ENCODE measurements around the gene NUP54. TPM values are rescaled to one million over a fixed set of nuclear protein-coding genes. Genes with fewer than 3 reads are reported as not detected.

Gene NUP54
- total and polyA plus RNA-seq, 2 of the 8 experiments (the other 6 are each of a cell fraction or from before 2014, with no cell fraction given): 51.4 to 103 TPM

GRCh38 chr4:76175336-76175735 is 27.1 kb upstream of the NUP54 start:
- Histone ChIP-seq H2BK15ac (ENCODE audit: low read length) (no peak overlapping the region), H3K14ac (ENCODE audit: insufficient read length) (no peak overlapping the region), H4K8ac (ENCODE audit: extremely low read depth, insufficient read depth, low read length) (no peak overlapping the region), H3K36me3 (ENCODE audit: control insufficient read depth in 2 of 4, insufficient read depth in 4 of 4, low read length in 3 of 4) (peaks cover 0 to 8% (median 3%) of the 10 kb centered on the region in 4 experiments; a peak in 2 of 8 replicates), H3K4me1 (replicated peaks in 1 of 4; ENCODE audit: control insufficient read depth in 3 of 4, insufficient read depth in 4 of 4, low read length in 3 of 4) (no peaks in the 10 kb centered on the region), H3K18ac (ENCODE audit: extremely low read depth, low read length) (no peak overlapping the region), H3K4me2 (ENCODE audit: insufficient read depth in 1 of 2, low read depth in 2 of 2, low read length in 2 of 2) (no peak overlapping the region), H2BK20ac (ENCODE audit: low read length) (no peak overlapping the region), H3K4ac (replicated peaks; ENCODE audit: insufficient read length, low read depth, low read length) (no peak overlapping the region), H3K56ac (replicated peaks; ENCODE audit: insufficient read length, low read depth, low read length) (no peak overlapping the region), H3K4me3 (ENCODE audit: extremely low read depth in 1 of 4, insufficient read depth in 2 of 4, low read depth in 3 of 4, low read length in 4 of 4) (no peak overlapping the region), H4K20me1 (replicated peaks in 1 of 2; ENCODE audit: control insufficient read depth in 1 of 2, insufficient read depth in 2 of 2, low read length in 2 of 2) (no peaks in the 10 kb centered on the region), H4K5ac (ENCODE audit: insufficient read length, low read depth, low read length) (no peak overlapping the region), H3K27ac (ENCODE audit: low read depth, low read length) (no peak overlapping the region), H4K91ac (replicated peaks; ENCODE audit: insufficient read length, low read length) (no peak overlapping the region), H3K23ac (ENCODE audit: insufficient read length) (no peak overlapping the region), H2BK120ac (replicated peaks; ENCODE audit: low read depth, low read length) (no peak overlapping the region), H3K27me3 (replicated peaks in 1 of 4; ENCODE audit: control insufficient read depth in 3 of 4, extremely low read depth in 1 of 4, insufficient read depth in 3 of 4, low read length in 3 of 4) (no peaks in the 10 kb centered on the region), H2BK5ac (ENCODE audit: low read depth, low read length) (no peak overlapping the region), H3K9ac (replicated peaks in 1 of 4; ENCODE audit: extremely low read depth in 1 of 4, low read depth in 3 of 4, low read length in 3 of 4) (no peak overlapping the region), H3K23me2 (ENCODE audit: low read depth, low read length) (no peaks in the 10 kb centered on the region), H2BK12ac (ENCODE audit: low read depth, low read length) (no peak overlapping the region), H3K9me3 (ENCODE audit: insufficient read depth in 2 of 2, low read depth in 1 of 2, low read length in 1 of 2) (no peaks in the 10 kb centered on the region), H3K79me1 (ENCODE audit: low read depth, low read length) (no peaks in the 10 kb centered on the region), H2AK5ac (ENCODE audit: low read depth, low read length) (no peak overlapping the region), H2AFZ (ENCODE audit: low read length) (no peak overlapping the region), H3K79me2 (ENCODE audit: control insufficient read depth in 1 of 2, insufficient read depth in 2 of 2, low read length in 2 of 2) (no peaks in the 10 kb centered on the region)
- WGBS, 2 experiments (ENCODE audit: extremely low coverage in 1 of 2, insufficient coverage in 1 of 2, insufficient read length in 1 of 2, insufficient replicate concordance in 2 of 2, low coverage in 1 of 2, low lambda C conversion rate in 2 of 2, missing lambda C conversion rate in 1 of 2): 83% methylated on average over 1 of the region's 1 CpG; no CpG with 5 or more reads in 1 of the 2 experiments
- no peak for FAIRE-seq
- no peak for DNase-seq (ENCODE audit: low read depth in 1 of 2, low spot score in 2 of 2)
- ChIA-PET POLR2A (ENCODE audit: partially characterized antibody) (no interaction called here), CTCF (ENCODE audit: partially characterized antibody) (interaction anchor here (1.1 to 1.2 kb wide), 2 partner anchors 199 to 203 kb away, joined by 3 to 4 read pairs; no protein-coding TSS in a partner anchor)
- no peak for TF ChIP-seq EZH2 (IDR thresholded peaks at IDR 0.05; ENCODE audit: low read depth, low read length, severe bottlenecking)
- no peak for TF ChIP-seq MAFK (IDR thresholded peaks at IDR 0.05; ENCODE audit: low read depth, low read length)
- TF ChIP-seq E2F6 (IDR thresholded peaks at IDR 0.05): no peak
- no peak for TF ChIP-seq KDM1A (IDR thresholded peaks at IDR 0.05; ENCODE audit: borderline replicate concordance, low read length)
- TF ChIP-seq CHD2 (IDR thresholded peaks at IDR 0.05; ENCODE audit: low read length): no peak
- TF ChIP-seq SIN3A (conservative IDR thresholded peaks at IDR 0.05 in 1 of 2, IDR thresholded peaks at IDR 0.05 in 1 of 2; ENCODE audit: low read depth in 1 of 2, low read length in 2 of 2): no peak
- no peak for TF ChIP-seq ATF3 (IDR thresholded peaks at IDR 0.05; ENCODE audit: insufficient read depth, low read depth, low read length)
- no peak for TF ChIP-seq TBP (IDR thresholded peaks at IDR 0.05; ENCODE audit: low read depth, low read length)
- TF ChIP-seq CREB1 (IDR thresholded peaks at IDR 0.05): no peak
- no peak for TF ChIP-seq NANOG (IDR thresholded peaks at IDR 0.05; ENCODE audit: insufficient read depth, low read depth, low read length, poor library complexity, severe bottlenecking)
- no peak for TF ChIP-seq GTF2F1 (IDR thresholded peaks at IDR 0.05; ENCODE audit: borderline replicate concordance, low read depth, low read length)
- TF ChIP-seq TEAD4 (IDR thresholded peaks at IDR 0.05; ENCODE audit: low read depth, low read length): no peak
- no peak for TF ChIP-seq SP4 (IDR thresholded peaks at IDR 0.05; ENCODE audit: low read length)
- TF ChIP-seq BRCA1 (IDR thresholded peaks at IDR 0.05; ENCODE audit: low read depth, low read length): no peak

Measured in H1 (cell line).